ENCODE data around the gene AFF3.

AFF3 gene

GRCh38 chr2:99520195-99520594 lies 622.2 kb downstream of the AFF3 start:
- Histone ChIP-seq H3K27me3 (ENCODE audit: insufficient read depth, low read length) (no peaks in the 10 kb centered on the region; the same call in 1 of the 2 replicates), H3K27ac (ENCODE audit: low read depth, low read length, poor library complexity, severe bottlenecking) (no peak overlapping the region), H4K20me1 (ENCODE audit: insufficient read depth, low read length) (no peaks in the 10 kb centered on the region), H3K4me2 (ENCODE audit: low read length) (no peak overlapping the region), H3F3A (ENCODE audit: insufficient read depth, low read length) (no peaks in the 10 kb centered on the region), H3K4me3 (ENCODE audit: low read depth, low read length, poor library complexity, severe bottlenecking) (no peak overlapping the region), H2AFZ (ENCODE audit: low read length) (no peak overlapping the region), H3K9me2 (ENCODE audit: low read depth, low read length) (no peaks in the 10 kb centered on the region), H3K9me3 (ENCODE audit: low read length) (no peaks in the 10 kb centered on the region), H3K36me3 (ENCODE audit: insufficient read depth, low read length) (no peaks in the 10 kb centered on the region), H3K4me1 (ENCODE audit: insufficient read depth, low read length, severe bottlenecking) (no peaks in the 10 kb centered on the region), H3K9ac (ENCODE audit: low read length) (no peak overlapping the region), H3K79me2 (ENCODE audit: insufficient read depth, low read length) (no peaks in the 10 kb centered on the region)
- no peak for TF ChIP-seq EZH2 (IDR thresholded peaks at IDR 0.05; ENCODE audit: borderline replicate concordance, low read length)
- TF ChIP-seq, protein P1, sequence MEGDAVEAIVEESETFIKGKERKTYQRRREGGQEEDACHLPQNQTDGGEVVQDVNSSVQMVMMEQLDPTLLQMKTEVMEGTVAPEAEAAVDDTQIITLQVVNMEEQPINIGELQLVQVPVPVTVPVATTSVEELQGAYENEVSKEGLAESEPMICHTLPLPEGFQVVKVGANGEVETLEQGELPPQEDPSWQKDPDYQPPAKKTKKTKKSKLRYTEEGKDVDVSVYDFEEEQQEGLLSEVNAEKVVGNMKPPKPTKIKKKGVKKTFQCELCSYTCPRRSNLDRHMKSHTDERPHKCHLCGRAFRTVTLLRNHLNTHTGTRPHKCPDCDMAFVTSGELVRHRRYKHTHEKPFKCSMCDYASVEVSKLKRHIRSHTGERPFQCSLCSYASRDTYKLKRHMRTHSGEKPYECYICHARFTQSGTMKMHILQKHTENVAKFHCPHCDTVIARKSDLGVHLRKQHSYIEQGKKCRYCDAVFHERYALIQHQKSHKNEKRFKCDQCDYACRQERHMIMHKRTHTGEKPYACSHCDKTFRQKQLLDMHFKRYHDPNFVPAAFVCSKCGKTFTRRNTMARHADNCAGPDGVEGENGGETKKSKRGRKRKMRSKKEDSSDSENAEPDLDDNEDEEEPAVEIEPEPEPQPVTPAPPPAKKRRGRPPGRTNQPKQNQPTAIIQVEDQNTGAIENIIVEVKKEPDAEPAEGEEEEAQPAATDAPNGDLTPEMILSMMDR (IDR thresholded peaks at IDR 0.05; ENCODE audit: low read length): no peak

DNA sequence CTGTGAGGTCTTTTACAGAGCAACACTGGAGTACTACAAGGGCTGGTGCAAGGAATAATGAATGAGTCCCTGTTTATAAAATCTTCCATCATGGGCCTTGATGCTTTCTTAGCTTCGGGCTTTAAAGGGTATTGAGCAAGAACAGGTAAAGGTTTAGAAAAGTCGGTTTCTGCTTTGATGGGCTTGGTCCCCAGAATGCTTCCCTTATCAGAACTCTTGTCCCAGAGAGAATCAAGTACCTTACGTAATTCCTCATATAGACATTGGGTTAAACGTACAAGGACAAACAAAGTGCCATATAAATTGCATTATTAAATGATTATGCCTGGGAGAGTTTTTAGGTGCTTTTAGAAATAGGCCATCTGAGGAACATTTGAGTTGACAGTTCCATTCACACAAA lies 628.0 kb downstream of the AFF3 start:
- H3K27me3 ChIP-seq (ENCODE audit: insufficient read depth, low read length): no peaks in the 10 kb centered on the region; the same call in 1 of the 2 replicates
- H4K20me1 ChIP-seq (ENCODE audit: insufficient read depth, low read length): no peaks in the 10 kb centered on the region
- no peaks in the 10 kb centered on the region for H3F3A ChIP-seq (ENCODE audit: insufficient read depth, low read length)
- no peaks in the 10 kb centered on the region for H3K4me1 ChIP-seq (ENCODE audit: insufficient read depth, low read length, severe bottlenecking)
- no peak overlapping the region for H3K9ac ChIP-seq (ENCODE audit: low read length)
- H3K4me3 ChIP-seq (ENCODE audit: low read depth, low read length, poor library complexity, severe bottlenecking): no peak overlapping the region
- no peak overlapping the region for H2AFZ ChIP-seq (ENCODE audit: low read length)
- H3K9me2 ChIP-seq (ENCODE audit: low read depth, low read length): no peaks in the 10 kb centered on the region
- no peak overlapping the region for H3K4me2 ChIP-seq (ENCODE audit: low read length)
- no peaks in the 10 kb centered on the region for H3K36me3 ChIP-seq (ENCODE audit: insufficient read depth, low read length)
- TF ChIP-seq, protein P1 (IDR thresholded peaks at IDR 0.05; ENCODE audit: low read length): no peak
- no peak for TF ChIP-seq EZH2 (IDR thresholded peaks at IDR 0.05; ENCODE audit: borderline replicate concordance, low read length)
- no peak overlapping the region for H3K27ac ChIP-seq (ENCODE audit: low read depth, low read length, poor library complexity, severe bottlenecking)
- H3K79me2 ChIP-seq (ENCODE audit: insufficient read depth, low read length): no peaks in the 10 kb centered on the region
- H3K9me3 ChIP-seq (ENCODE audit: low read length): no peaks in the 10 kb centered on the region

DNA sequence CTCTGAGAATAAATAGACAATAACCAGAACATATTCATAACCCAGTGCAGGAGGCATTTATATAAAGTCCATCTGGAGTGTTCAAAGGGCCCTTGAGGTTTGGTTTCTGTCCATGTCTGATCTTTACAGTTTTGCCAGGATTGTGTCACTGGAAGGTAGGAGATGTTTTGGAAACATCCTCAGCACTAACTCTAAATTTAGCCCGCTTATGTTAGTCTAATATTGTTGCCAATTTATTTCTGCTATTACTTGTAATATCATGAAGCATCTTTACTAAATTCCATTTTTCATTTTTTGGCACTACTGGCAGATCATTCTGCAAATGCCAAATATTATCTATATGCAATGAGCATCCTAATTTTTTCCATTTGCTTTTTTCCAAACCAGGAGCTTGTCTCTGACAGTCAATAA lies 630.2 kb downstream of the AFF3 start:
- no peak overlapping the region for H2AFZ ChIP-seq (ENCODE audit: low read length)
- H3K36me3 ChIP-seq (ENCODE audit: insufficient read depth, low read length): no peaks in the 10 kb centered on the region
- H4K20me1 ChIP-seq (ENCODE audit: insufficient read depth, low read length): no peaks in the 10 kb centered on the region
- no peaks in the 10 kb centered on the region for H3K9me2 ChIP-seq (ENCODE audit: low read depth, low read length)
- H3K4me1 ChIP-seq (ENCODE audit: insufficient read depth, low read length, severe bottlenecking): no peaks in the 10 kb centered on the region
- no peaks in the 10 kb centered on the region for H3K9me3 ChIP-seq (ENCODE audit: low read length)
- no peaks in the 10 kb centered on the region; the same call in 1 of the 2 replicates for H3K27me3 ChIP-seq (ENCODE audit: insufficient read depth, low read length)
- H3K9ac ChIP-seq (ENCODE audit: low read length): no peak overlapping the region
- H3K27ac ChIP-seq (ENCODE audit: low read depth, low read length, poor library complexity, severe bottlenecking): no peak overlapping the region
- H3K79me2 ChIP-seq (ENCODE audit: insufficient read depth, low read length): no peaks in the 10 kb centered on the region
- H3F3A ChIP-seq (ENCODE audit: insufficient read depth, low read length): no peaks in the 10 kb centered on the region
- no peak overlapping the region for H3K4me3 ChIP-seq (ENCODE audit: low read depth, low read length, poor library complexity, severe bottlenecking)
- no peak overlapping the region for H3K4me2 ChIP-seq (ENCODE audit: low read length)
- TF ChIP-seq, protein P1 (IDR thresholded peaks at IDR 0.05; ENCODE audit: low read length): no peak
- no peak for TF ChIP-seq EZH2 (IDR thresholded peaks at IDR 0.05; ENCODE audit: borderline replicate concordance, low read length)

Measured in OCI-LY1 (cell line).